ENCODE measurements around the gene IL2.

Gene IL2

GRCh38 chr4:122456231-122457116, at the start of gene IL2:
Gene IL2 (minus strand): TSS chr4:122456725. CDS start chr4:122456440, 285 bp downstream.
- peak; percentile 5 for DNase-seq

- no peak for DNase-seq
Observed at GRCh38 chr4:122503214-122503613, 46.7 kb upstream of the IL2 start.

- no peak for DNase-seq
Observed at GRCh38 chr4:122500852-122501501, 44.5 kb upstream of the IL2 start.

- no peak for DNase-seq
Observed at GRCh38 chr4:122489061-122489460, 32.5 kb upstream of the IL2 start.

GRCh38 chr4:122483481-122483880, 27.0 kb upstream of the IL2 start:
- no peak for DNase-seq

- no peak for DNase-seq
Observed at GRCh38 chr4:122481766-122482405, 25.4 kb upstream of the IL2 start.

- DNase-seq, result no peak
Observed at GRCh38 chr4:122480655-122481487, 24.3 kb upstream of the IL2 start.

GRCh38 chr4:122479935-122480416, 23.5 kb upstream of the IL2 start:
- no peak for DNase-seq

GRCh38 chr4:122476745-122477144, 20.2 kb upstream of the IL2 start:
- DNase-seq, result no peak

GRCh38 chr4:122476126-122476525, 19.6 kb upstream of the IL2 start:
- DNase-seq, result no peak

- no peak for DNase-seq
Observed at GRCh38 chr4:122475233-122475632, 18.7 kb upstream of the IL2 start.

- no peak for DNase-seq
Observed at GRCh38 chr4:122469457-122469856, 12.9 kb upstream of the IL2 start.

GRCh38 chr4:122458625-122459024, 2.1 kb upstream of the IL2 start:
- peak; percentile 49 for DNase-seq

- DNase-seq, result no peak
Observed at GRCh38 chr4:122453384-122453995, 3.0 kb downstream of the IL2 start.

GRCh38 chr4:122450847-122451246, 5.7 kb downstream of the IL2 start:
- peak; percentile 5 for DNase-seq

- no peak for DNase-seq
Observed at GRCh38 chr4:122434285-122434684, 22.2 kb downstream of the IL2 start.

- no peak for DNase-seq
Observed at GRCh38 chr4:122431351-122431750, 25.2 kb downstream of the IL2 start.

- DNase-seq, result no peak
Observed at GRCh38 chr4:122423246-122423645, 33.3 kb downstream of the IL2 start.

GRCh38 chr4:122412547-122412946, 44.0 kb downstream of the IL2 start:
- DNase-seq, result no peak

GRCh38 chr4:122403861-122404260, 52.7 kb downstream of the IL2 start:
- no peak for DNase-seq
